KMS-11 (cell line): ENCODE data around the gene GPR34.
"Not testable (repeated sequence)": the region's sequence is repeated elsewhere in the genome, so short reads cannot be mapped to it uniquely, and the experiment has no call there.

Experiments
- H2AFZ ChIP-seq: fragments of 200-600 bp; sonication (generic); 2 replicates; pipeline ENCODE4 v1.6.1; 2016; ENCODE audit warnings: antibody characterized with exemption, mixed run types, low read depth
- H3K27ac ChIP-seq: fragments of 200-600 bp; sonication (generic); 2 replicates; pipeline ENCODE4 v1.6.1; 2016; ENCODE audit warnings: mild to moderate bottlenecking, mixed run types
- H3K27me3 ChIP-seq: fragments of 200-600 bp; sonication (generic); 2 replicates; pipeline ENCODE4 v1.6.1; 2017; ENCODE audit warnings: mild to moderate bottlenecking, low read depth, mixed run types, moderate library complexity; ENCODE audit not compliant: insufficient read depth
- H3K36me3 ChIP-seq: fragments of 200-600 bp; sonication (generic); 2 replicates; pipeline ENCODE4 v1.6.1; 2017; ENCODE audit warnings: mild to moderate bottlenecking, mixed run types; ENCODE audit not compliant: insufficient read depth
- H3K4me1 ChIP-seq: fragments of 200-600 bp; sonication (generic); 2 replicates; pipeline ENCODE4 v1.6.1; 2016; ENCODE audit warnings: mild to moderate bottlenecking, low read depth, mixed run types; ENCODE audit not compliant: poor library complexity, severe bottlenecking
- H3K4me2 ChIP-seq: fragments of 200-600 bp; sonication (generic); 2 replicates; pipeline ENCODE4 v1.7.0; 2016; ENCODE audit warnings: mild to moderate bottlenecking, mixed run types
- H3K4me3 ChIP-seq: fragments of 200-600 bp; sonication (generic); IDR thresholded peaks from 2 replicates; pipeline ENCODE4 v1.6.1; 2017; ENCODE audit warnings: low read depth, low read length, mixed read lengths; ENCODE audit not compliant: insufficient read depth
- H3K79me2 ChIP-seq: fragments of 200-600 bp; sonication (generic); 2 replicates; pipeline ENCODE4 v1.6.1; 2016; ENCODE audit warnings: low read depth, mixed run types; ENCODE audit not compliant: insufficient read depth
- H3K9ac ChIP-seq: fragments of 200-600 bp; sonication (generic); 2 replicates; pipeline ENCODE4 v1.6.1; 2016; ENCODE audit warnings: mild to moderate bottlenecking, mixed run types
- H4K20me1 ChIP-seq: fragments of 200-600 bp; sonication (generic); 2 replicates; pipeline ENCODE4 v1.6.1; 2016; ENCODE audit warnings: mild to moderate bottlenecking, mixed run types; ENCODE audit not compliant: insufficient read depth
- TF ChIP-seq, protein P1 (sequence below): fragments of 200-600 bp; sonication (generic); conservative IDR thresholded peaks from 2 replicates; pipeline ENCODE4 v1.6.1; 2017; ENCODE audit warnings: low read depth, mild to moderate bottlenecking, antibody characterized with exemption, low read length, moderate library complexity, mixed read lengths

GPR34 gene

GRCh38 chrX:41672643-41673042, 16.1 kb upstream of the GPR34 start:
- Histone ChIP-seq H3K27ac (no peak overlapping the region), H3K36me3 (no peaks in the 10 kb centered on the region), H3K4me3 (no peak overlapping the region), H3K9ac (no peak overlapping the region), H2AFZ (no peak overlapping the region), H3K27me3 (no peaks in the 10 kb centered on the region), H3K4me1 (peaks cover 2% of the 10 kb centered on the region), H4K20me1 (no peaks in the 10 kb centered on the region), H3K4me2 (no peak overlapping the region), H3K79me2 (no peaks in the 10 kb centered on the region)
- TF ChIP-seq, protein P1, sequence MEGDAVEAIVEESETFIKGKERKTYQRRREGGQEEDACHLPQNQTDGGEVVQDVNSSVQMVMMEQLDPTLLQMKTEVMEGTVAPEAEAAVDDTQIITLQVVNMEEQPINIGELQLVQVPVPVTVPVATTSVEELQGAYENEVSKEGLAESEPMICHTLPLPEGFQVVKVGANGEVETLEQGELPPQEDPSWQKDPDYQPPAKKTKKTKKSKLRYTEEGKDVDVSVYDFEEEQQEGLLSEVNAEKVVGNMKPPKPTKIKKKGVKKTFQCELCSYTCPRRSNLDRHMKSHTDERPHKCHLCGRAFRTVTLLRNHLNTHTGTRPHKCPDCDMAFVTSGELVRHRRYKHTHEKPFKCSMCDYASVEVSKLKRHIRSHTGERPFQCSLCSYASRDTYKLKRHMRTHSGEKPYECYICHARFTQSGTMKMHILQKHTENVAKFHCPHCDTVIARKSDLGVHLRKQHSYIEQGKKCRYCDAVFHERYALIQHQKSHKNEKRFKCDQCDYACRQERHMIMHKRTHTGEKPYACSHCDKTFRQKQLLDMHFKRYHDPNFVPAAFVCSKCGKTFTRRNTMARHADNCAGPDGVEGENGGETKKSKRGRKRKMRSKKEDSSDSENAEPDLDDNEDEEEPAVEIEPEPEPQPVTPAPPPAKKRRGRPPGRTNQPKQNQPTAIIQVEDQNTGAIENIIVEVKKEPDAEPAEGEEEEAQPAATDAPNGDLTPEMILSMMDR: no peak

GRCh38 chrX:41676361-41676760, 12.4 kb upstream of the GPR34 start:
- H3K79me2 ChIP-seq, H3K36me3 ChIP-seq, H3K4me3 ChIP-seq, H2AFZ ChIP-seq, H3K27me3 ChIP-seq, H3K4me2 ChIP-seq, H3K9ac ChIP-seq, H3K4me1 ChIP-seq, H3K27ac ChIP-seq, H4K20me1 ChIP-seq: not testable (repeated sequence)

GRCh38 chrX:41677183-41678060, 11.4 kb upstream of the GPR34 start:
- Histone ChIP-seq H3K4me2 (no peak overlapping the region), H3K27me3 (no peaks in the 10 kb centered on the region), H3K27ac (no peak overlapping the region), H3K36me3 (no peaks in the 10 kb centered on the region), H3K4me1 (no peaks in the 10 kb centered on the region), H3K9ac (no peak overlapping the region), H3K4me3 (no peak overlapping the region), H2AFZ (no peak overlapping the region), H4K20me1 (no peaks in the 10 kb centered on the region), H3K79me2 (no peaks in the 10 kb centered on the region)
- TF ChIP-seq, protein P1: no peak

- H3K4me3 ChIP-seq: no peak overlapping the region
- H4K20me1 ChIP-seq: no peaks in the 10 kb centered on the region
- H3K79me2 ChIP-seq: no peaks in the 10 kb centered on the region
- no peak overlapping the region for H2AFZ ChIP-seq
- no peaks in the 10 kb centered on the region for H3K27me3 ChIP-seq
- TF ChIP-seq, protein P1: no peak
- H3K36me3 ChIP-seq: no peaks in the 10 kb centered on the region
- no peak overlapping the region for H3K4me2 ChIP-seq
- H3K9ac ChIP-seq: no peak overlapping the region
- no peaks in the 10 kb centered on the region for H3K4me1 ChIP-seq
- no peak overlapping the region for H3K27ac ChIP-seq
Observed at GRCh38 chrX:41684138-41684537, 4.6 kb upstream of the GPR34 start.

- H3K4me2 ChIP-seq: no peak overlapping the region
- no peaks in the 10 kb centered on the region for H3K36me3 ChIP-seq
- no peak overlapping the region for H3K27ac ChIP-seq
- no peaks in the 10 kb centered on the region for H3K27me3 ChIP-seq
- H2AFZ ChIP-seq: no peak overlapping the region
- no peaks in the 10 kb centered on the region for H4K20me1 ChIP-seq
- no peaks in the 10 kb centered on the region for H3K79me2 ChIP-seq
- TF ChIP-seq, protein P1: no peak
- no peak overlapping the region for H3K9ac ChIP-seq
- no peaks in the 10 kb centered on the region for H3K4me1 ChIP-seq
- H3K4me3 ChIP-seq: no peak overlapping the region
Observed at GRCh38 chrX:41684940-41685339, 3.8 kb upstream of the GPR34 start.
